Bronchial epithelial cell (primary cell): ENCODE measurements around the gene IL12RB1. TPM values are rescaled to one million over a fixed set of nuclear protein-coding genes. Genes with fewer than 3 reads are reported as not detected.

ENCODE experiments used
- DNase-seq: peaks from one replicate; pipeline ENCODE4 v3.0.0-alpha.2; 2010; ENCODE audit warnings: low read depth
- FAIRE-seq: peaks from 2 replicates; lab custom pipeline; 2011; peaks lifted over from hg19 to GRCh38; lab: Jason Lieb, UNC
- H3K27me3 ChIP-seq: 2 replicates; pipeline ENCODE4 v1.5.1; 2011; ENCODE audit warnings: low read length; ENCODE audit not compliant: control insufficient read depth, insufficient read depth
- H3K36me3 ChIP-seq: 2 replicates; pipeline ENCODE4 v1.5.1; 2011; ENCODE audit warnings: low read length; ENCODE audit not compliant: control insufficient read depth, insufficient read depth
- H3K4me3 ChIP-seq: 2 replicates; pipeline ENCODE4 v1.5.1; 2011; ENCODE audit warnings: mild to moderate bottlenecking, low read depth, low read length, control low read depth
- total RNA-seq: library from RNA; depleted of rRNA; stranded (reverse); fragments of >200 nt; gene quantifications from 2 replicates; pipeline ENCODE4 v1.2.1, GENCODE V29; 2014
- TF ChIP-seq, protein P1 (sequence below): IDR thresholded peaks from 2 replicates; pipeline ENCODE4 v1.5.1; 2011; ENCODE audit warnings: mild to moderate bottlenecking, moderate library complexity, low read length, control low read depth, inconsistent platforms; ENCODE audit not compliant: insufficient read depth, severe bottlenecking

IL12RB1 gene
- under 0.01 TPM in 1 of 2 replicates, not detected in the other for total RNA-seq

- H3K36me3 ChIP-seq, result no peaks in the 10 kb centered on the region
- no peak for FAIRE-seq
- H3K4me3 ChIP-seq, result no peak within 1 kb of the TSS
- DNase-seq, result no peak
- no peaks in the 10 kb centered on the region for H3K27me3 ChIP-seq
- TF ChIP-seq, protein P1, sequence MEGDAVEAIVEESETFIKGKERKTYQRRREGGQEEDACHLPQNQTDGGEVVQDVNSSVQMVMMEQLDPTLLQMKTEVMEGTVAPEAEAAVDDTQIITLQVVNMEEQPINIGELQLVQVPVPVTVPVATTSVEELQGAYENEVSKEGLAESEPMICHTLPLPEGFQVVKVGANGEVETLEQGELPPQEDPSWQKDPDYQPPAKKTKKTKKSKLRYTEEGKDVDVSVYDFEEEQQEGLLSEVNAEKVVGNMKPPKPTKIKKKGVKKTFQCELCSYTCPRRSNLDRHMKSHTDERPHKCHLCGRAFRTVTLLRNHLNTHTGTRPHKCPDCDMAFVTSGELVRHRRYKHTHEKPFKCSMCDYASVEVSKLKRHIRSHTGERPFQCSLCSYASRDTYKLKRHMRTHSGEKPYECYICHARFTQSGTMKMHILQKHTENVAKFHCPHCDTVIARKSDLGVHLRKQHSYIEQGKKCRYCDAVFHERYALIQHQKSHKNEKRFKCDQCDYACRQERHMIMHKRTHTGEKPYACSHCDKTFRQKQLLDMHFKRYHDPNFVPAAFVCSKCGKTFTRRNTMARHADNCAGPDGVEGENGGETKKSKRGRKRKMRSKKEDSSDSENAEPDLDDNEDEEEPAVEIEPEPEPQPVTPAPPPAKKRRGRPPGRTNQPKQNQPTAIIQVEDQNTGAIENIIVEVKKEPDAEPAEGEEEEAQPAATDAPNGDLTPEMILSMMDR, result no peak
Measured at GRCh38 chr19:18086590-18087138, at the start of gene IL12RB1. Gene IL12RB1 (minus strand): TSS chr19:18086934. CDS start chr19:18086823, 111 bp downstream.

- DNase-seq (no peak), FAIRE-seq (no peak)
- H3K4me3 ChIP-seq, result no peak overlapping the region
- no peaks in the 10 kb centered on the region for H3K27me3 ChIP-seq
- TF ChIP-seq, protein P1, result no peak
- H3K36me3 ChIP-seq, result peaks cover 10% of the 10 kb centered on the region
Measured at GRCh38 chr19:18135712-18136584, 49.2 kb upstream of the IL12RB1 start.

GRCh38 chr19:18131841-18132596, 45.3 kb upstream of the IL12RB1 start:
- no peak overlapping the region for H3K4me3 ChIP-seq
- DNase-seq (no peak), FAIRE-seq (no peak)
- H3K27me3 ChIP-seq, result no peaks in the 10 kb centered on the region
- H3K36me3 ChIP-seq, result peaks cover 10% of the 10 kb centered on the region
- TF ChIP-seq, protein P1, result no peak

DNA sequence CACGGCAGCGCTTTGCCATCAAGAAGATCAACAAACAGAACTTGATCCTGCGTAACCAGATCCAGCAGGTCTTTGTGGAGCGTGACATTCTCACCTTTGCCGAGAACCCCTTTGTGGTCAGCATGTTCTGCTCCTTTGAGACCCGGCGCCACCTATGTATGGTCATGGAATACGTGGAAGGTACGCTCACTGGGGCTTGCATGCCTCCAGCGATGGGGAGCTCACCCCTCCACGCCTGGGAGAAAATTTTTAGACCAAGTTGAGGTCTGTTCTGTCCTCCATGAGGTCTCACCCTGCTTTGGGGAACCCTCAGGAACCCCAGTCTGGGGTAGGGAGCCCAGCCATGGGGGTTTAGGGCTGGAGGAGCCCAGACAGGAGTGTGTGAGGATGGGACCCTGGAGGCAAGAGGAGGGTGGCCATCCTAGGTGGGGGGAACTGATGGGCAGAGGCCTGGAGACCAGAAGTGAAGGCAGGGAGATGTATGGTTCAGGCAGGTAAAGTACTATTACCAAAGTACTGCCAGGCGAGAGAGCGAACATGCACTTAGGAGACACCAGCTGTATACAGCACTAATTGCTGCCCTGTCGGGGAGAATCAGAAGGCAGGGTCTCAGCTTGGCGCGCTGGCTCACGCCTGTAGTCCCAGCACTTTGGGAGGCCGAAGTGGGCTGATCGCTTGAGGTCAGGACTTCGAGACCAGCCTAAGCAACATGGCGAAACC, 43.9 kb upstream of the IL12RB1 start:
- DNase-seq (no peak), FAIRE-seq (peak; percentile 40)
- H3K36me3 ChIP-seq, result peaks cover 12% of the 10 kb centered on the region
- no peaks in the 10 kb centered on the region for H3K27me3 ChIP-seq
- no peak overlapping the region for H3K4me3 ChIP-seq
- TF ChIP-seq, protein P1, result no peak

- no peak for FAIRE-seq
- no peak for DNase-seq
- TF ChIP-seq, protein P1, result no peak
- H3K4me3 ChIP-seq, result no peak overlapping the region
- H3K27me3 ChIP-seq, result no peaks in the 10 kb centered on the region
- peaks cover 8% of the 10 kb centered on the region for H3K36me3 ChIP-seq
Measured at GRCh38 chr19:18128805-18129204, 42.1 kb upstream of the IL12RB1 start.
